ENCODE results near the gene KCNMA1.

KCNMA1 gene

GRCh38 chr10:77681839-77682238 lies 44.2 kb upstream of the KCNMA1 start:
- no peak for DNase-seq (ENCODE audit: low read depth, low spot score)
- TF ChIP-seq, protein P1, sequence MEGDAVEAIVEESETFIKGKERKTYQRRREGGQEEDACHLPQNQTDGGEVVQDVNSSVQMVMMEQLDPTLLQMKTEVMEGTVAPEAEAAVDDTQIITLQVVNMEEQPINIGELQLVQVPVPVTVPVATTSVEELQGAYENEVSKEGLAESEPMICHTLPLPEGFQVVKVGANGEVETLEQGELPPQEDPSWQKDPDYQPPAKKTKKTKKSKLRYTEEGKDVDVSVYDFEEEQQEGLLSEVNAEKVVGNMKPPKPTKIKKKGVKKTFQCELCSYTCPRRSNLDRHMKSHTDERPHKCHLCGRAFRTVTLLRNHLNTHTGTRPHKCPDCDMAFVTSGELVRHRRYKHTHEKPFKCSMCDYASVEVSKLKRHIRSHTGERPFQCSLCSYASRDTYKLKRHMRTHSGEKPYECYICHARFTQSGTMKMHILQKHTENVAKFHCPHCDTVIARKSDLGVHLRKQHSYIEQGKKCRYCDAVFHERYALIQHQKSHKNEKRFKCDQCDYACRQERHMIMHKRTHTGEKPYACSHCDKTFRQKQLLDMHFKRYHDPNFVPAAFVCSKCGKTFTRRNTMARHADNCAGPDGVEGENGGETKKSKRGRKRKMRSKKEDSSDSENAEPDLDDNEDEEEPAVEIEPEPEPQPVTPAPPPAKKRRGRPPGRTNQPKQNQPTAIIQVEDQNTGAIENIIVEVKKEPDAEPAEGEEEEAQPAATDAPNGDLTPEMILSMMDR (IDR thresholded peaks at IDR 0.05; ENCODE audit: low read depth, low read length): no peak
- no peak overlapping the region for H3K4me3 ChIP-seq (ENCODE audit: low read depth, low read length)
- in situ Hi-C loops (cut with HindIII; ENCODE audit: low sequenced_read_pairs): no loop called here

DNA sequence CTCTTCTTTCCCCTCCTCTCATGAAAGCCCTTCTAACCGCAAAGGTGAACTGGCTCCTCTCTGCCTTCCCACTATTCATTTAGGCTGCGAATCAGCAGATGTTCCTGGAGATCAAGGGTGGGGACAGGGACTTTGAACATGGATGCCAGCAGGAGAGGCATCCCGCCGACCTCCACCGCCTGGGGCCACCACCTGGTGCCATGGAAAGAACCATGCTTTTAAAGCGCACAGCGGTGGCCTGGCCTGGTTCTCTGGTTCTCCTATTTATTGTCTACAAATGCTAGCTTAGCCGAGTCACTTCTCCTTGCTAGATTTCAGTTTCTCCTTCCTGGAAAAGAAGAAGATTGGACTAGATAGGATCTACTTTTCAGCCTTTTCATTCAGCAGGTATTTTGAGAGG lies 43.2 kb upstream of the KCNMA1 start:
- in situ Hi-C loops (cut with HindIII; ENCODE audit: low sequenced_read_pairs): no loop called here
- TF ChIP-seq, protein P1 (IDR thresholded peaks at IDR 0.05; ENCODE audit: low read depth, low read length): no peak
- DNase-seq (ENCODE audit: low read depth, low spot score): no peak
- H3K4me3 ChIP-seq (ENCODE audit: low read depth, low read length): no peak overlapping the region

DNA sequence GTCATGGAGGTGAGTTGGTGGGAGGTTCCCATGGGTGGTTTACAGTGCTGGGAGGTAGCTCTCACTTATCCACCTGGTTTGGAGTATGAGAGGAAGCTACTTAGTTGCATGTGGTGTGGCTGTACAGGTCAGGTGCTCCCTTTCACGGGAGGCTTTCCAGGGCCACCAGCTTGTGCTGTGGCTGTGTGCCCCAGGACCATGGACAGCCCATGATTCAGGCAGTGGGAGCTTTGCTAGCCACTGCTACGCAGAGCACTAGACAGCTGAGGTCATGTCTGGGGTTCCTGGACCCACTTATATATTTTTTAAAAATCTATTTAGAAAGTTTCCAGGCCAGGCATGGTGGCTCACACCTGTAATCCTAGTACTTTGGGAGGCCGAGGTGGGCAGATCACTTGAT lies 42.5 kb upstream of the KCNMA1 start:
- no peak overlapping the region for H3K4me3 ChIP-seq (ENCODE audit: low read depth, low read length)
- DNase-seq (ENCODE audit: low read depth, low spot score): no peak
- TF ChIP-seq, protein P1 (IDR thresholded peaks at IDR 0.05; ENCODE audit: low read depth, low read length): no peak
- in situ Hi-C loops (cut with HindIII; ENCODE audit: low sequenced_read_pairs): no loop called here

DNA sequence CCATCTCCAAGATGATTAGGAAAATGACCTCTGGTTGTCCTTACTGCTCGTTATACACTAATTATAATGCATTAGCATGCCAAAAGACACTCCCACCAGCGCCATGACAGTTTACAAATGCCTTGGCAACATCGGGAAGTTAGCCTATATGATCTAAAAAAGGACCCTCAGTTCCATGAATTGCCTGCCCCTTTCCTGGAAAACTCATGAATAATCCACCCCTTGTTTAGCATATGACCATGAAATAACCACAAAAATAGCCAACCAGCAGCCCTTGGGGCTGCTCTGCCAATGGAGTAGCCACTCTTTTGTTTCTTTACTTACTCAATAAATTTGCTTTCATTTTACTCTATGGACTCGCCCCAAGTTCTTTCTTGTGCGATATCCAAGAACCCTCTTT lies 41.6 kb upstream of the KCNMA1 start:
- in situ Hi-C loops (cut with HindIII; ENCODE audit: low sequenced_read_pairs): no loop called here
- no peak for DNase-seq (ENCODE audit: low read depth, low spot score)
- TF ChIP-seq, protein P1 (IDR thresholded peaks at IDR 0.05; ENCODE audit: low read depth, low read length): no peak
- no peak overlapping the region for H3K4me3 ChIP-seq (ENCODE audit: low read depth, low read length)

DNA sequence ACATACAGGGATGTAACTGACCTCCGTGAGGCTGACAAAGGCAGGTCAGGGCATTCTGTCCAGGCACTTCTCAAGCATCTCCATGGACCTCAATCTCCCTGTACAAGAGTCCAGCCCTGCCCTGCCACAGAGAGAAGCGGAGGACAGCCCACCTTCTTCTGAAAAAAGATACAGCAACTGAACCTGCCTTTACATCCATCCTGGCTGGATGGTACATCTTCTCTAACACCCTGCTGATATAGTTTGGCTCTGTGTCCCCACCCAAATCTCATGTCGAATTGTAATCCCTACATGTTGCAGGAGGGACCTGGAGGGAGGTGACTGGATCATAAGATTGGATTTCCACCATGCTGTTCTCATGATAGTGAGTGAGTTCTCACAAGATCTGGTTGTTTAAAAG lies 40.5 kb upstream of the KCNMA1 start:
- no peak overlapping the region for H3K4me3 ChIP-seq (ENCODE audit: low read depth, low read length)
- in situ Hi-C loops (cut with HindIII; ENCODE audit: low sequenced_read_pairs): no loop called here
- TF ChIP-seq, protein P1 (IDR thresholded peaks at IDR 0.05; ENCODE audit: low read depth, low read length): no peak
- no peak for DNase-seq (ENCODE audit: low read depth, low spot score)

GRCh38 chr10:77675347-77675746 lies 37.7 kb upstream of the KCNMA1 start:
- TF ChIP-seq, protein P1 (IDR thresholded peaks at IDR 0.05; ENCODE audit: low read depth, low read length): no peak
- no peak for DNase-seq (ENCODE audit: low read depth, low spot score)
- in situ Hi-C loops (cut with HindIII; ENCODE audit: low sequenced_read_pairs): no loop called here

More at GRCh38 chr10:77675347-77675746, 37.7 kb upstream of the KCNMA1 start:
- H3K4me3 ChIP-seq (ENCODE audit: low read depth, low read length): no peak overlapping the region
